GM23248 (cell line): ENCODE results near the gene AKIRIN2.

ENCODE experiments used
- EZH2 ChIP-seq: fragments of 200-600 bp; sonication (generic); IDR thresholded peaks from 2 replicates; pipeline ENCODE4 v1.6.1; 2018; ENCODE audit warnings: antibody characterized with exemption, mild to moderate bottlenecking; ENCODE audit not compliant: insufficient read depth, poor library complexity, severe bottlenecking
- EZH2phosphoT487 ChIP-seq: fragments of 200-600 bp; sonication (generic); IDR thresholded peaks from 2 replicates; pipeline ENCODE4 v1.6.1; 2018; ENCODE audit warnings: antibody characterized with exemption, moderate library complexity, mild to moderate bottlenecking, low read depth; ENCODE audit not compliant: insufficient read depth

GRCh38 chr6:87728706-87729105 lies 26.7 kb upstream of the AKIRIN2 start:
- TF ChIP-seq EZH2 = no peak
- no peak for TF ChIP-seq EZH2phosphoT487
